HepG2 (cell line): ENCODE data around the gene TTLL12. TPM values are rescaled to one million over a fixed set of nuclear protein-coding genes. Genes with fewer than 3 reads are reported as not detected.

Source experiments
- ATAC-seq: fragments of 200-7000 bp; cut with Tn5 transposase; 3 replicates; pipeline ENCODE4 v1.9.1; 2020; ENCODE audit warnings: mild to moderate bottlenecking, moderate library complexity
- BruUV-seq: library from RNA; stranded (reverse); fragments of 400-500 nt; replicated peaks from 2 replicates; lab custom pipeline; 2021; lab: Mats Ljungman, UMichigan
- CTCF ChIA-PET: fragments of 300-600 bp; formaldehyde crosslinking; extraction: SDS; loops from one replicate; lab custom pipeline; 2021; ENCODE audit warnings: low total read pairs, inconsistent platforms, low intra/inter-chr PET ratio; lab: Yijun Ruan, JAX
- POLR2A ChIA-PET: fragments of 350-600 bp; sonication (Branson Sonifier 250); formaldehyde crosslinking; loops from one replicate; lab custom pipeline; 2020; ENCODE audit warnings: antibody characterized with exemption, inconsistent platforms; lab: Yijun Ruan, JAX
- DNase-seq: peaks from one replicate; pipeline ENCODE4 v3.0.0-alpha.2; 2015; ENCODE audit warnings: low spot score
- FAIRE-seq: peaks from 3 replicates; lab custom pipeline; 2011; peaks lifted over from hg19 to GRCh38; lab: Jason Lieb, UNC
- H2AFZ ChIP-seq: one replicate; pipeline ENCODE4 v1.6.1; 2011; ENCODE audit warnings: low read length, inconsistent platforms
- H3K27ac ChIP-seq: fragments of 300-600 bp; 3 replicates; pipeline ENCODE4 v1.8.0; 2011; ENCODE audit warnings: mixed run types, mild to moderate bottlenecking, mixed read lengths, low read length, inconsistent platforms; ENCODE audit not compliant: insufficient read depth; ENCODE audit errors: extremely low read length
- H3K27me3 ChIP-seq, 2 experiments: fragments of 200-600 bp in 1 of 2; 2 replicates in 1 of 2; 3 replicates in 1 of 2; pipeline versions ENCODE4 v1.6.0 to v1.8.0; 2011; ENCODE audit warnings: low read length in 2 of 2, mild to moderate bottlenecking in 2 of 2, moderate library complexity in 2 of 2, inconsistent platforms in 1 of 2; ENCODE audit not compliant: insufficient read depth in 2 of 2, control insufficient read depth in 1 of 2
- H3K36me3 ChIP-seq, 2 experiments: fragments of 200-600 bp in 1 of 2; replicated peaks in 1 of 2; 2 replicates in 1 of 2; 3 replicates in 1 of 2; pipeline versions ENCODE4 v1.5.1 to v1.8.0; 2011; ENCODE audit warnings: low read length in 2 of 2, inconsistent platforms in 1 of 2; ENCODE audit not compliant: insufficient read depth in 2 of 2, control insufficient read depth in 1 of 2
- H3K4me1 ChIP-seq: 2 replicates; pipeline ENCODE4 v1.5.1; 2012; ENCODE audit warnings: low read length, inconsistent platforms; ENCODE audit not compliant: insufficient read depth
- H3K4me2 ChIP-seq: 2 replicates; pipeline ENCODE4 v1.6.0; 2011; ENCODE audit warnings: low read depth, low read length, inconsistent platforms
- H3K4me3 ChIP-seq, 3 experiments: fragments of 200-600 bp in 1 of 3; sonication (generic), shearing (Covaris generic) in 1 of 3; replicated peaks in 1 of 3; 2 replicates each; pipeline ENCODE4 v1.5.1; 2011 to 2016; ENCODE audit warnings: low read length in 3 of 3, inconsistent platforms in 2 of 3, low read depth in 2 of 3, mild to moderate bottlenecking in 2 of 3, control low read depth in 1 of 3, mixed read lengths in 1 of 3; ENCODE audit not compliant: insufficient read depth in 1 of 3
- H3K79me2 ChIP-seq: one replicate; pipeline ENCODE4 v1.6.1; 2011; ENCODE audit warnings: low read length, inconsistent platforms; ENCODE audit not compliant: insufficient read depth
- H3K9ac ChIP-seq: 2 replicates; pipeline ENCODE4 v1.6.0; 2011; ENCODE audit warnings: mild to moderate bottlenecking, low read depth, low read length, inconsistent platforms; ENCODE audit not compliant: insufficient read depth
- H3K9me3 ChIP-seq: 2 replicates; pipeline ENCODE4 v1.5.1; 2012; ENCODE audit warnings: mild to moderate bottlenecking, low read length
- H4K20me1 ChIP-seq: 2 replicates; pipeline ENCODE4 v1.6.0; 2011; ENCODE audit warnings: inconsistent platforms, mild to moderate bottlenecking, low read length, moderate library complexity; ENCODE audit not compliant: insufficient read depth
- AHR ChIP-seq: IDR thresholded peaks from 2 replicates; pipeline ENCODE4 v1.6.1; 2018; ENCODE audit warnings: missing genetic modification reagents, missing compliant biosample characterization
- HNF4A ChIP-seq: sonication (generic); formaldehyde crosslinking; IDR thresholded peaks from 2 replicates; pipeline ENCODE4 v1.4.0; 2020; ENCODE audit warnings: missing genetic modification reagents
- HNRNPL ChIP-seq: fragments of 200-400 bp; formaldehyde crosslinking; IDR thresholded peaks from 2 replicates; pipeline ENCODE4 v1.6.1; 2017; ENCODE audit warnings: mild to moderate bottlenecking, low read depth, low read length
- NFYB ChIP-seq: sonication (generic); formaldehyde crosslinking; IDR thresholded peaks from 2 replicates; pipeline ENCODE4 v1.4.0; 2020; ENCODE audit warnings: missing genetic modification reagents
- RARA ChIP-seq: IDR thresholded peaks from 2 replicates; pipeline ENCODE4 v1.6.1; 2016; ENCODE audit warnings: missing genetic modification reagents, missing compliant biosample characterization
- RBFOX2 ChIP-seq: fragments of 200-400 bp; formaldehyde crosslinking; IDR thresholded peaks from 2 replicates; pipeline ENCODE4 v1.6.1; 2017; ENCODE audit warnings: low read depth, mild to moderate bottlenecking, low read length
- ZNF17 ChIP-seq: sonication (generic); formaldehyde crosslinking; IDR thresholded peaks from 2 replicates; pipeline ENCODE4 v1.5.0; 2020; ENCODE audit warnings: mild to moderate bottlenecking, missing genetic modification reagents
- ZNF782 ChIP-seq: sonication (generic); formaldehyde crosslinking; IDR thresholded peaks from 2 replicates; pipeline ENCODE4 v1.4.0; 2020; ENCODE audit warnings: missing genetic modification reagents, mild to moderate bottlenecking, borderline replicate concordance
- WGBS: methylation state at CpG from one replicate; pipeline ENCODE4 v1.1.6; 2017; ENCODE audit warnings: low lambda C conversion rate; 5-methylcytosine and 5-hydroxymethylcytosine counted together
- in situ Hi-C: cut with HindIII; loops from 2 replicates; pipeline ENCODE4 v1.10.0; 2017; ENCODE audit warnings: low pct_unique_long_range_greater_than_20kb; ENCODE audit not compliant: extremely low pct_ligation_motif_present
- intact Hi-C: fragments of 100-400 bp; cut with micrococcal nuclease; formaldehyde crosslinking; loops from one replicate; pipeline ENCODE4 v1.10.0; 2022; ENCODE audit not compliant: unreplicated experiment
- polyA plus RNA-seq, 8 experiments: library from polyadenylated mRNA; depleted of rRNA in 3 of 8; stranded (reverse) in 7 of 8; unstranded in 1 of 8; fragments of >200 nt; fragmentation: Illumina TruSeq in 4 of 8; extraction: Trizol in 4 of 8; gene quantifications; 2 replicates each; pipeline versions ENCODE4 v1.2.1 to v1.2.3, GENCODE V29; 2011 to 2016; ENCODE audit warnings: low read depth in 4 of 8, missing spikeins in 1 of 8, mixed read lengths in 1 of 8; ENCODE audit not compliant: insufficient read depth in 1 of 8
- total RNA-seq, 5 experiments: library from RNA; depleted of rRNA; stranded (reverse); fragments of >200 nt; fragmentation: Illumina TruSeq; extraction: Trizol; gene quantifications; 2 replicates each; pipeline ENCODE4 v1.2.3, GENCODE V29; 2016; ENCODE audit warnings: low read depth in 1 of 5

TTLL12 gene
- total and polyA plus RNA-seq, 2 of the 13 experiments (the other 11 are each of a cell fraction or from before 2014, with no cell fraction given) = 11.9 to 38.1 TPM

DNA sequence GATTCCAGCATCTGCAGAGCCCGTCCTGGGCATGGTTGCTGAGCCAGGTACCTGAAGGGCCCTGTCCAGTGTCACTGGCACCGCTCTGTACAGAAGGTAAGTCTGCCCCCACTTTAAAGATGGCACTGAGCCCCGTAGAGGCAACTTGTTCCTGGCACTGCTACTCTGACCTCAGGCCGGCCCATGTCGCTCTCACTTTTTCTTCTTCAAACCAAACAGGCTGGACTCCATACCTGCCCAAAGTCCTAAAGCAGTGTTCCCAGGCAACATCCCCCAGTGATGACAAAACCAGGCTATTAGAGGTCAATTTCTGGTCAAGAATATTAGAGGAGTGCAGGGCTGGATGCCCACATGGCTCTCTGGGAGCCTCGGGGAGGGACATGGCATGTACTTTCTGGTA, 46.6 kb upstream of the TTLL12 start:
- peaks cover 63% of the 10 kb centered on the region for H3K4me1 ChIP-seq
- no peak for FAIRE-seq
- CTCF ChIA-PET = no interaction called here
- H3K4me3 ChIP-seq = no peak overlapping the region
- in situ Hi-C loops (loop anchor here (5.0 to 10.0 kb wide), 2 partner anchors 39 to 111 kb away; partner anchors contain the start of gene SCUBE1), intact Hi-C loops (loop anchor here (5.0 kb wide), 2 partner anchors 114 to 154 kb away; no protein-coding TSS in a partner anchor)
- H3K4me2 ChIP-seq = no peak overlapping the region
- H3K79me2 ChIP-seq = no peaks in the 10 kb centered on the region
- H3K27me3 ChIP-seq = peaks cover 0 to 32% of the 10 kb centered on the region in 2 experiments; a peak in 4 of 5 replicates
- H4K20me1 ChIP-seq = no peaks in the 10 kb centered on the region
- no peak overlapping the region for H3K9ac ChIP-seq
- no TSS peak for BruUV-seq
- POLR2A ChIA-PET = no interaction called here
- H3K27ac ChIP-seq = no peak overlapping the region
- no peak for ATAC-seq
- no peak for DNase-seq
- no peak overlapping the region for H2AFZ ChIP-seq
- H3K36me3 ChIP-seq = no peaks in the 10 kb centered on the region
- 4% methylated on average over 5 of the region's 6 CpGs for WGBS
- H3K9me3 ChIP-seq = no peaks in the 10 kb centered on the region
- no peak for TF ChIP-seq AHR
- TF ChIP-seq RARA = peak; percentile 38; the same call in 1 of the 2 replicates
- peak; percentile 36; the same call in 1 of the 2 replicates for TF ChIP-seq HNF4A (CRISPR knock-in tag)

DNA sequence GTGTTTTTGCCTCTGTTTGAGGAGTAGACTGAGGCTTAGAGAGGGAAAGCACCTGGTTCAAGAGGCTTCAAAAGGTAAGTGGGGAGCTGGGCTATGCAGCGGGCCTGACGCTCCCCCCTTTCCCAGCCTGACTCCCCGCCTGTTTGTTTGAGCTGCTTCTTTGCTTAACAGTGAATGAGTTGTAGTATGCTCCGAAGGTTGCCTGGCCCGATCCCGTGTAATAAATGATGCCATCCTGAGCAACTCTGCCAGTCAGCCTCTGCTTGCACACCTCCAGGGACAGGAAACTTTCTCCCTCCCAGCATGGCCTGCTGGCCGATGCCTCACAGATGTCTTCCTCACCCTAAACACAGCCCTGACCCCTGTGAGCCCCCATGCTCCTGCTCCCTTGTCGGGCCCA, 45.5 kb upstream of the TTLL12 start:
- no peak for DNase-seq
- H3K36me3 ChIP-seq = no peaks in the 10 kb centered on the region
- no peaks in the 10 kb centered on the region for H3K79me2 ChIP-seq
- H3K4me2 ChIP-seq = no peak overlapping the region; the same call in 1 of the 2 replicates
- no TSS peak for BruUV-seq
- no peak overlapping the region for H3K9ac ChIP-seq
- ATAC-seq = no peak
- no peak overlapping the region for H2AFZ ChIP-seq
- H3K9me3 ChIP-seq = no peaks in the 10 kb centered on the region
- in situ Hi-C loops = loop anchor here (5.0 to 10.0 kb wide), 2 partner anchors 40 to 112 kb away; partner anchors contain the start of gene SCUBE1
- H4K20me1 ChIP-seq = no peaks in the 10 kb centered on the region
- CTCF ChIA-PET = no interaction called here
- intact Hi-C loops = loop anchor here (5.0 kb wide), 2 partner anchors 115 to 155 kb away; no protein-coding TSS in a partner anchor
- 15% methylated on average over 4 of the region's 8 CpGs for WGBS
- POLR2A ChIA-PET = no interaction called here
- H3K4me3 ChIP-seq = no peak overlapping the region
- no peak for FAIRE-seq
- peaks cover 3 to 43% of the 10 kb centered on the region in 2 experiments for H3K27me3 ChIP-seq
- no peak overlapping the region for H3K27ac ChIP-seq
- peaks cover 52% of the 10 kb centered on the region for H3K4me1 ChIP-seq
- no peak for TF ChIP-seq ZNF17
- no peak for TF ChIP-seq RBFOX2
- no peak for TF ChIP-seq NFYB (CRISPR knock-in tag)
- no peak for TF ChIP-seq HNRNPL
- TF ChIP-seq ZNF782 = no peak
